ENCODE data around the gene USPL1.
"Not testable (repeated sequence)": the region's sequence is repeated elsewhere in the genome, so short reads cannot be mapped to it uniquely, and the experiment has no call there.

The USPL1 gene

DNA sequence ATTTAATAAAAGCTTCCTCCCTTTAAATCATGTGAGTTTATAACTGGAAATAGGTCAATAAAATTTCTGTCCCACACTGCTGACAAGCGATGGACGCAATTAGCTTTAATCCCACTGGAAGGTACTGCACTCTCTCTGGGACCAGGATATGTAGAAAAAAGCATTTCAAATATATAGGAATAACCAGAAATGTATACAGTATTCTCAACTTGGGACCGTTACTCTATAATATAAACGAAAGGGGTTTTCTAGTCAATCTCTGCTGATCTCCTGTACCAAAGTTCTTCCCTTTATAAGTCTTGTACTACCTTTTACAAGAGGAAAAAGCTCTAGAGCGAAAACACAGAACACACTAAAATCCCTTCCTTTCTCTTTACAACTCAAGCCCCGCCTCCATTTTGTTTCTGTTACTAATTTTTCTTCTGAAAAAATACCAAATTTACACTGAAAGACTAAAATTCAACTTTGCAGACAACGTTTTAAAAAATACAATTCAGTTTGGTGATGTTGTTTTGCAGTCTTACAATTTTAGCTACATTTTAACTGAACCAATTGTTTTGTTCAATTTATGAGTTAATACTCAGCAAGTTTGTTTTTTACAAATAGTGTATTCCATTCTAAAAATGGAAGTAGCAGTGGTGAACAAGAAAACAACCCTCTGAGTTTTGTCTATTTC lies 1.7 kb upstream of the USPL1 start:
- no peak for DNase-seq (ENCODE audit: low spot score)

DNA sequence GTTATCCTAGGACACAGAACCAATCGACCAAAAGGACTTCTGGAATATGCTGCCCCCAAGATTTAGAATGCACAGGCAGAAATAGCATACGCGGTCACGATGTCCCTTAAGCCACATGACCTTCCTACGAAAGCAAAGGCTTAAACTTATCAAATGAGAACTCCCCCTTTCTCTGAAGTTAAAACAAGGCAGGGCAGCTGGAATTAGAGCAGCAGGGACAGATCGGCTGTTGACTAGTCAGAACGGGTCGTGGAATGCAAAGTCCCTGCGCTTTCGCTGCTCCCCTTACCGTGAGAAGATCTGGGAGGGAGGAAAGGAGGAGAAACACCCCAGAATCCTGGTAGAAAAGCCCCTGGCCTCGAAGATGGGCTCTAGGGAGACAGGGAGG lies 799 bp upstream of the USPL1 start:
- peak; percentile 32 for DNase-seq (ENCODE audit: low spot score)

DNA sequence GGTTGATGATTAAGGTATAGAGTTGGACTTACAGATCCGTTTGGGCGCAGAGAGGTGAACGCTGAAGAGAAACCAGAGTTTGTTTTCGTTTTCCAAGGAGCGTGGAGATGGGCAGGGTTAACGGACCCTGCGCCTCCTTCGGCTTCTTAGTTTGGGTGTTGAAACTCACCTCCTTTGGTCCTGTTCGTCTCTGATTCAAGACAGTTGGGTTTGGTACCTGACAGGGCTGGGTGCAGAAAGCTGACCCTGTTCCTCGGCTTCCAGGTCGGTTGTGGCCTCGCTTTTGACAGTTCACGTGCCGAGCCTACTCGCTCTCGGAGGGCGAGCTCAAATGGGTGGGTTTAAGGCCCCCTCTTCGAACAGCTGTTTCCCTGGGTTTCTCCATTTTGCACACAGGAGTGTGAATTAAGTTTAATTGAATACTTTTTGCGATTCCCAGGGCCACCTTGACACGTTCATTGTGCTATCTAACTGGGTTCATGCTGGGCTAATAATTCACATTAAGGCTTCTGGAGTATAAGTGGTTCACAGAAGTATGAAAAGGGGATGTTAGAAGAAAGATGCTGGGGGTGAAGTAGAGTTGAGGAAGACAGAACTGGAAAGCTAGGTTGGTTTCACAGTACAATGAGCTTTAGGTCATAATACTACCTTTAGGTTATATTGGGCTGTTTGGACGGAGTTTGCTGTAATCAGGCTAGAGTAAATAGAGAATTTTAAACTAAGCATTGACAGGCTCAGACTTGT lies 638 bp downstream of the USPL1 start:
- no peak for DNase-seq (ENCODE audit: low spot score)

DNA sequence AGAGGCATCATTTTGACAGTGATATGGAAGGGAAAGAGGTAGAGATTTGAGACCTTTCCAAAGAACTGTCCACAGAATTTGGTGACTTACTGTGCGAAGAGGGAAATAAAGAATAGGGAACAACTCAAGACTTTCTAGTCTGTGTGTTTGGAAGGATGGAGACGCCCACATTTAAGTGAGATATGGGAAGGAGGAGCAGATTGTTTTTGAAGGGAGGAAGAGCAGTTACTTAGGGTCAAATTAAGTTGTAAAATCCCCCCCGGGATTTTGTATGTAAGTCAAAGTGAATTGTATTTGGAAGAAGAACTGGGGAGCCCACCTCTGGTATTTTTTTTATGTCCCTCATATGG lies 1.2 kb downstream of the USPL1 start:
- DNase-seq (ENCODE audit: low spot score), result no peak

DNA sequence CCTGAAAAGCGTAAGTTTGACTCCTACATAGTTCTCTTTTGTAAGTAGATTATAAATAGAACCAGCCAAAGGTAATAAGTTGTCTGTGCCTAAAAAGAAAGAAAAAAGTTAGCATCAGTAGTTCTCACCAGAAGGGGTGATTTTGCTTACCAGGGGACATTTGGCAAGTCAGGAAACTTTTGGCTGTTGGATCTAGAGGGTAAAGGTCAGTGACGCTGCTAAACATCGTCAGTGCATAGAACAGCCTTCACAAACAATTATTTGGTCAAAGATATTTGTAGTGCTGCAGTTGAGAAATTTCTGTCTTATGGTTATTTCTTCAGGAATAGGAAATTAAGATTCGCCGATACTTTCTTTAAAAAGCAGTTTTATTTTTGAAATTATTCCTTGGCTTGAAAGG lies 2.0 kb downstream of the USPL1 start:
- DNase-seq (ENCODE audit: low spot score), result no peak

DNA sequence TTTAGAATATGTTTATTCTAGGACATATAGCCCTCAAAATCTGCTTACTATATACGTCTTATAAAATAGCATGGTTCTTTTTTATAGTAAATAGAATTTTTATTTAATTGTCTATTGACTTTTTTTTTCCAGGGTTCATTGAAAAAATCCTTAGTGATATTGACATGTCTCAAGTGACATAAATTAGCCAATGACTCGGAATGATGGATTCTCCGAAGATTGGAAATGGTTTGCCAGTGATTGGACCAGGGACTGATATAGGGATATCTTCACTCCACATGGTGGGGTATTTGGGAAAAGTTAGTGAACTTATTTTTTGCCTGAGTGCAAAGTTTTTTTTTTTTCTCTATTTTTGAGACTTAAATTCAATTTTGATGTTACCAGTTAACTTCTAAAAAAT lies 3.2 kb downstream of the USPL1 start:
- no peak for DNase-seq (ENCODE audit: low spot score)

DNA sequence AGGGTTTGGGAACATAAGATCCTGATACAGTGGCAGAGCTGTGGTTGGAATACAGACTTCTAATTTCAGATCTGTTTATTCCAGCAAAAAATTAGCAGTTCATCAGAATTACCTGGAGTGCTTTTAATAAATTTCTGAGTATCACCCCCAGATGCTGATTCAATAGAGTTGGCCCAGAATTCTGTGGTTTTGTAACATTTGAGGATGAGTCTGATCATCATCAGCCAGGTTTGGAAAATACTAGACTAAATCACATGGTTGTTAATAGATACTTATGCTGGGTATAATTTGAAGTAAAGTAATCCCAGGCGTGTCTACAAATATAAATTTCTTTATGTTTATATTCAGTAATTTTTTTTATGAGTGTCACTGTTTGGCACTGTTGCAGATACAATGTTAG lies 4.8 kb downstream of the USPL1 start:
- DNase-seq (ENCODE audit: low spot score), result no peak

DNA sequence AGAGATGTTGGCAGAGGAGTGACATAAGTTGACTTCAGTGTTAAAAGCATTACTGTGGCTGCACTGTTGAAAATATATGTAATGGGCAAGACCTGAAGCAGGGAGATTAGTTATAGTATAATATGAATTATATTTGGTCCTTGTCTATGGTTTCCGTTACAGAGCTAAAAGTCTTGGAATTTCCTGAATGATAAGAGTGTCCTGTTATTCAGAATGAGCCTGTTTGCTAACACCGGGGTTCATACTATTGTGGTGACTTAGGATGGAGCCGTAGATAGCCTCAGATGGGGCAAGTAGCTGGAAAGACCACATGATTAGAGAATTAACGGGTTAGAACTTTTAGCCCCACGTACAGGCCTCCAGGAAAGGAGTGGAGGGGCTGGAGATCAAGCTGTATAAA lies 5.7 kb downstream of the USPL1 start:
- DNase-seq (ENCODE audit: low spot score), result no peak

DNA sequence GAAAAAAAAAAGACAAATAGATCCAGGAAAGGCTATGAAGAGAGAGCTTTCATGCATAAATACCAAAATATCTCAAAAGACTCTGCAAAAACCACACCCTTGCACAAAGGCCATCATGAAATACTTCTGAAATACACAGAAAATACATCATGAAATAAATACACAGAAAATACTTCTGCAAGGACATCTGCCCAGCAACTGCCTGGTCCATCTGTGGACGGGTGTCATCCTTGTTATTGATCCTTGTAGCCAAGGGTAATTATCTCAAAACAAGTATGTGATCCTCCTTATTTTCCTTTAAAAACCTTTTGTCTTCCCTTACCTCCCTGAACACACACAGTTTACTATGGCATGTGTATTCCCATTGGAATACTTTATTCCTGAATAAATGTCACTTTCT lies 6.9 kb downstream of the USPL1 start:
- no peak for DNase-seq (ENCODE audit: low spot score)

DNA sequence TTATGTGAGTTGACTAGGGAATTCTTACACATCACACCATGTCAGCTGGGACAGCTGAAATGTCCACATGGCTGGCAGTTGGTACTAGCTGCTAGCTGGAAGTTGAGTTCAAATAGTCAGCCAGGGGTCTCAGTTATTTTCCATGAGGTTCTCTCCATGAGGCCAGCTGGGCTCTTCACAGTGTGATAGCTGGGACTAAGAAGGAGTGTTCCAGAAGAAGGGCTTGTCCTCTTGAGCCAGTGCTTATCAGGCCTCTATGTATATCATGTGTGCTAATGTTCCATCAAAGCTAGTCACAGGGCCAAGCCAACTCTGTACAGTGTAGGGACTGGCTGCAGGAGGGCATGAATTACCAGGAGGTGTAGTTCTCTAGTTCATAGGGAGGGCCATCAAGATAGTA lies 11.8 kb downstream of the USPL1 start:
- no peak for DNase-seq (ENCODE audit: low spot score)

DNA sequence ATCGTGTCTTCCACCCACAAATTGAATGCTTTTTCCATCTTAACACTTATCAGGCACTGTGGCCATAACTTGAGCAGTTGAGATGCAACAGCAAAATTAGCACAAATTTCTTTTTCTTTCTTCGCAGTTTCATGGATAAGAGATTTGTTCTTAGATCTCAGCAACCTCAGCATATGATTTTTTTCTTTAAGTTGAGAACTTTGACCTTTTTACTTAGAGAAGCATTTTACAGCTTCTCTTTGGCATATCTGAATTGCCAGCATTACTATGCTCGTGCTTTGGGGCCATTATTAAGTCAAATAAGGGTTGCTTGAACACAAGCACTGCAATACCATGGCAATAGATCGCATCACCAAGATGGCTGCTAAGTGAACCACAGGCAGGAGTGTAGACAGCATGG lies 16.1 kb downstream of the USPL1 start:
- DNase-seq (ENCODE audit: low spot score), result no peak

DNA sequence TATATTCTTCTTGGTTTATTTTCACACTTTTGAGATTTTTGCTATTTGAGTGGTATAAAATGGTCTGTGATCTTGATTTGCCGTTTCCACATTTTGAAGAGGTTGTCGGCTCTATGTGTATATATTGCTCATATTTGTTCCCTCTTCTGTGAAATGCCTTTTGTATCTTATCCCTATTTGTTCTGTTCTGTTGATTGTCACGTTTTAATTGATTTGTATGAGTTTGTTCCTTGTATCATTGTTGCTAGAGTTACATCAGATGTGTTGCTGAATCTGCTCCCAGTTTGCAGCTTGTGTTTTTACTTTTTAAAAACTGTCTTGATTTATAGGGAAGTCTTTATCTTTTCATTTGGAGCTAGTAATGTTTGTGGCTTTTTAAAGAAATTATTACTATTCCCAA lies 17.1 kb downstream of the USPL1 start:
- DNase-seq (ENCODE audit: low spot score), result no peak

DNA sequence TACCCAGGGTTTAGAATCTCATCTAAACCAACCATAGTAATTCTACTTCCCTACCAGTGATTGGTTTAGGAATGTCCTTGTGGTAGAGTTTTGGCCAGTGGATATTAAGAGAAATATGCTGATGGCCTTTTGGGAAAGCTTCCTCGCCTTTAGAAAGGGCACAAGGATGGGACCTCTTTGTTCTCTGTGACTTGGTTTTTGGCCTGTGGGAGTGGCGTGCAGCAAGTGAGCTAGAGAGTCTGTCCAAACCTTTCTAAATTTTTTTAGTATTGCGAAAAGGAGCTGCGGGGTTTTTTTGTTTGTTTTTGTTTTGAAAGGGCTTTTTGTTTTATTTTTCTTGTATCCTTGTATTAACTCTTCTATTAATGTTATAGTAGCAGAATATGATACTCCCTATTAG lies 20.6 kb downstream of the USPL1 start:
- DNase-seq (ENCODE audit: low spot score), result no peak

DNA sequence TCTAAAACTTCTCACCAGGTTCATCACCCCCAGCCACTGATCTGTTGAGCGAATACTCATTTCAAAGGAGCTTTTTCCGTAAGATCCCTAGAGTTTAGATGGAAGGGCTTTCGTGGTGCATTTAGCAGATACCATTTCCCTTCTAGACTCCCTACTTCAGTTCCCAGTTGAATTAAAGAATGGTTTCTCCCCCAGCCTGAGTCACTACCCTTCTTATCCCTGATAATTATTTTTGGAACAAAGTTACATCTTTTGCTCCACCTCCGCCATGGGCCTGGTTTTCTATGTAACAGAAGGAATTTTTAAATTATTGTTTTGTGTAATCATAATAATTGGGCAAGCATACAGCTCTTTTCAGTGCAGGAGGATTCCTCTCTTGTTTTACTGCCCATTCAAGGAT lies 22.0 kb downstream of the USPL1 start:
- no peak for DNase-seq (ENCODE audit: low spot score)

DNA sequence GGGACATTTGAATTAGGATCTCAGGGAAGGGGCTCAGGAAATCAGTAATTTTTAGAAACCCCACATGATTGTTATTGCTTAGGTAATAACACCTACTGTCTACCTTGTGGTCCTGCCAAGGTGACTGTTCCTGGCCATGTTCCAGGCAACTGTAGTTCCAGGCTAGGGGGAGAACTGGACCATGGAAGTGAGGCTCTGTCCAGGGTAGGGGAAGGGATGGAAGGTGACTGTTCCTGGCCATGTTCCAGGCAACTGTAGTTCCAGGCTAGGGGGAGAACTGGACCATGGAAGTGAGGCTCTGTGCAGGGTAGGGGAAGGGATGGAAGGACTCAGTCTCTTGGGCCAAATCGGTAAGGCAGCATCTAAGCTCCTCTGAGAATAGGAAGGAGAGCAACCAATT lies 23.5 kb downstream of the USPL1 start:
- DNase-seq (ENCODE audit: low spot score), result not testable (repeated sequence)

DNA sequence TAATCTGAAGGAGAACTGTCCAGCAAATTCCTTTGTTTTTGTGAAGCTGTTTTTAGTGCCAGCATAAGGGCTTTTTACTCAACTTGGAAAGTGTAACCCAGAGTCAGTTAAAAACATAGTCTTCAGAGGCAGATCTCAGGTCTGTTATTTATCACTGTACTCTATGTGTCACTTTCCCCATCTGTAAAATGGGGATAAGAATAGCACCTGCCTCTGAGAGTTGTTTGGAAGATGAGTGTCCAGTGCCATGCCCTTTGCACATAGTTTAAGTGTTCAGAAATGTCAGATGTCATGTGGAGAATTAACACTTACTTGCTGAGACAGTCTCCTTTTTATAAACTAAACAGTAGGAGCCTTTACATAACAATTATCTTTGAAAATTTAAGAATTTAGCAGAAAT lies 27.9 kb downstream of the USPL1 start:
- no peak for DNase-seq (ENCODE audit: low spot score)

DNA sequence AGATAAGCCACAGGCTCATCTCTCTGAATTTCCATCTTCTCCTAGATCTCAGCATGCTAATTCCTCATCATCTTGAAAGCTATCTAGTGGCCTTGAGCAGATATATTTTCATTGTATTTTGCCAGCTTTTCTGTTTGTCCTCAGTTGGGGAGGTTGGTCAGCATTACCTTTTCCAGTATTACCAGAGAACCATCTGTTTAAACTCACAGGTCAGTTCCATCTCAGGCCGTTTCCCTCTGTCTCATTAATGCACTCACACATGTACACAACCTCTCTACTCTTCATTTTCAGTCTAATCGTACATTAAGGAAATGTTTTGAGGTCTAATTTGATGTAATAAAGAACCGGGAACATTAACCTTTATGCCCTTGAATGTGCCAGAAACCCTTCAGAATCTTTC lies 29.7 kb downstream of the USPL1 start:
- DNase-seq (ENCODE audit: low spot score), result no peak

DNA sequence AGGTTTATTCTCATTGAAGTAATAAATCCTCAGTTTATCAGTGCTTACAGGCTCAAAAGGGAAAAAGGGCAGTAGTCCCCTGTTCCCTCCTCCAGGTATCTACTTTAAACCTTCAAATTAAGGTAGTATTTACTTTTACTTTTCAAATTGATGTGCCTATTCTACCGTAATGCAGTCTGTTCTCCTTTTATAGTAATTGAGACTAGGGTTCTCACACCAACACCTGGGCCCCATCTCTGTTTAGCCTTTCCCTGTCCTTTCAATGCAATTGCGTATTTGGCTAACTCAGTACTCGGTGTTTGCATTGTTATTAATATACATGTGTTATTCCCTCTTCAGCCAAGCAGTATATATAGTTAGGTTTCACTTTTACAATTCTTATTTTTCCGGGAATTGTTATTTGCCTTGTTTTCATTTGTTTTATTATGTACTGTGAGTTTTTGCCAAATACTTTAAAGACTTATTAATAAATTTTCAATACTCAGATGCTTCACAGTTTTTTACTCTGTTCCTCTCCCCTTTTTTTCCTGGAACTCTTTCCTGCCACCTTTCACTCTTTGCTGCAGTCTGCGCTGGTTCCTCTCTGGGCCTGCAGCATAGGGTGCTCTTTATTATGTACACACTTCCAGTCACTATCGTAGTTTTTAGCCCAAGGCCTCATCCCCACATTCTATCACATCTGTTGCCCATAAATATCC lies 30.3 kb downstream of the USPL1 start:
- no peak for DNase-seq (ENCODE audit: low spot score)

DNA sequence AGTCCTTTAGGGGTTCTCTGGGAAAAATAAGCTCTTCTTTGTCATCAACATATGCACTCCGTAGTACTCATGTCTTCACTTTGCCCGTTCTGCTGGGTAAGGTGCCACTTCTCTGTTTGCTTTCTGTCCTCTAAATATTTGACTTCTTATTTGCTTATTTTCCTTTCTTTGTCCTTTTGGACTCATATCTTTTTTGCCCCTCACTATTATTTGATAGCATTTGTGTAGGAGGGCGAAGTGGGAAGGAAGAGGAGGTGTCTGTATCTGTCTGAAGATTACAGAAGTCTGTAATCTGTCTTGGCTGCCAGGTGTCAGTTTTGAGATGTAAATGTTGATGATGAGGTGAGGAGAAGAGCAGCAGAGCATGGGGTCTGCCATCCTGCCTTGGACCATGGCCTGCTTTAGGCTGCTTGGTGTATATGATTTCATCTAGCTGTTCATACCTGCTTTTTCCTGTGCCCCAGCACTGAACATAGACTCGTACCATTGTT lies 30.8 kb downstream of the USPL1 start:
- DNase-seq (ENCODE audit: low spot score), result no peak

DNA sequence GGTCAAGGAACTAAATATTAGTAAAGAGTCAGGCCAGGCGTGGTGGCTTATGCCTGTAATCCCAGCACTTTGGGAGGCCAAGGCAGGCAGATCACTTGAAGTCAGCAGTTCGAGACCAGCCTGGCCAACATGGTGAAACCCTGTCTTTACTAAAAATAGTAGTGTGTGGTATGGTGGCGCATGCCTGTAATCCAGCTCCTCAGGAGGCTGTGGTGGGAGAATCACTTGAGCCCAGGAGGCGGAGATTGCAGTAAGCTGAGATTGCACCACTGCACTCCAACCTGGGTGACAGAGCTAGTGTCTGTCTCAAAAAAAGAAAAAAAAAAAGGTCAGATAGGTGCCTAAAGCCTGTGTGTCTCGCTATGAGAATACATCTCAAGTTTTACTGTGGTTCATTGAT lies 33.9 kb downstream of the USPL1 start:
- DNase-seq (ENCODE audit: low spot score), result not testable (repeated sequence)

DNA sequence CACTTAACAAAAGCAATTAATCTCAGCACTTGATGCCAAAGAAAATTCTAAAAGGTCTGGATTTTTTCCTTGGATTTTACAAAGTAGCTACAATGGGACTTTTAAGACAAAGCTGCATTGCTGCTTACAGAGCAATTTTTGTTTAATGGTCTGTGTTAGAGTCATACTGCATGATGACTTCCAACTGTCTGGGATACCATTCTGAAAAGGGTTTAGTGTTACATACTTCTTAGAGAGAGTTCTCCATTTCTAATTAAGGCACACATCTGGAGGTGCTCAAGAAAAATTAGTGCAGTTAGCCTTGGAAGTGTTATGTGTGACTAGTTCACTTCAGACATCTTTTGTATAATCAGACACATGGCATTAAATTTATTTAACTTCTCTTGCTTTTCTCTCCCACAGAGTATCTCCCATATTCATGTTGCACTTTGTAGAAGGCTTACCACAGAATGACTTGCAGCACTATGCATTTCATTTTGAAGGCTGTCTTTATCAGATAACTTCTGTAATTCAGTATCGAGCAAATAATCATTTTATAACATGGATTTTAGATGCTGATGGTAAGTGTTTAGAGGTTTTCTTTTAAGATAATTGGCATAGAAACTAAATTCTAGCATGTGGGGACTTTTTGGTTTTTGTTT lies 35.1 kb downstream of the USPL1 start:
- no peak for DNase-seq (ENCODE audit: low spot score)

DNA sequence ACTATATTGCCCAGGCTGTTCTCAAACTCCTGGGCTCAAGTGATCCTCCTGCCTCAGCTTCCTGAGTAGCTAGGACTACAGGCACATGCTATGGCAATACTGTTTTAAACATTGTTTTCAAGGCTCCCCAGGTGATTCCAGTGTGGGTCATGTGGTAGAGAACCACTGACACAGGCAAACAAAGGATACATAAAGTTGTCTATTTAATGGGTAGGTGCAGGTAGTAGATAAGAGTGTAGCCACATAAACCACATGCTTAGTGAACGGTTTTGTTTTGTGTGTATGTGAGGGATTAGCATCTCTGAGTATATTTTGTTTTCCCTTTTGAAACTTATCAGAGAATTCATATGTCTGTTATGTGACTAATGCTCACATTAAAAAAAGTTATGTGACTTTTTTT lies 36.7 kb downstream of the USPL1 start:
- no peak for DNase-seq (ENCODE audit: low spot score)

DNA sequence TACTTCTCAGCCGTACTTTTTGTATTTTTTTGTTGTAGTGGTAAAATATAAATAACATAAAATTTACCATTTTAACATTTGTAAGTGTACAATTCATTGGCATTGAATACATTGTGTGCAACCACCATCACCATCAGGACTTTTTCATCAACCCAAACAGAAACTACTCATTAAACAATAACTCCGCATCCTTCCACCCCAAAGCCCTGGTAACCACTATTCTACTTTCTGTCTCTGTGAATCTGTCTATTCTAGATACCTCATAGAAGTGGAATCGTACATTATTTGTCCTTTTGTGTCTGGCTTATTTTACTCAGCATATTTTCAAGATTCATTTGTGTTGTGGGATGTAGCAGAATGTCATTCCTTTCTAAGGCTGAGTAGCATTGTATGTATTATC lies 38.5 kb downstream of the USPL1 start:
- DNase-seq (ENCODE audit: low spot score), result no peak

Data from HuH-7.5 (cell line).